Activated CD4-positive, CD25-positive, alpha-beta regulatory T cell (primary cell): ENCODE measurements around the gene FANCG.

Experiments used
- DNase-seq, 4 experiments: peaks; one replicate each; lab custom pipeline; 2025; lab: John Stamatoyannopoulos, UW

FANCG gene

GRCh38 chr9:35103660-35104191, 24.0 kb upstream of the FANCG start:
- DNase-seq = no peak

- peak; percentile 81 to 83 (median 82) for DNase-seq
These were observed 23.3 kb upstream of the FANCG start, which contains the start of gene STOML2 for GRCh38 chr9:35102769-35103659. TSS of gene STOML2 (minus strand) at chr9:35103131. CDS start at chr9:35103094, 37 bp downstream.

GRCh38 chr9:35102465-35102768, 22.7 kb upstream of the FANCG start:
- no peak for DNase-seq

- no peak for DNase-seq
These were observed 17.8 kb upstream of the FANCG start for GRCh38 chr9:35097573-35097972.

GRCh38 chr9:35096035-35096849, 16.5 kb upstream of the FANCG start, which contains the start of gene PIGO:
TSS of gene PIGO (minus strand) at chr9:35096591. CDS start at chr9:35095565, 1,026 bp downstream.
- DNase-seq = peak; percentile 83 to 84 (median 84)

GRCh38 chr9:35091536-35091935, 11.8 kb upstream of the FANCG start:
- no peak for DNase-seq

GRCh38 chr9:35089434-35089833, 9.7 kb upstream of the FANCG start:
- DNase-seq = no peak

GRCh38 chr9:35085078-35085477, 5.3 kb upstream of the FANCG start:
- DNase-seq = no peak

GRCh38 chr9:35079041-35079425, 709 bp downstream of the FANCG start:
- DNase-seq = no peak

GRCh38 chr9:35078066-35078465, 1.7 kb downstream of the FANCG start:
- DNase-seq = no peak

- no peak for DNase-seq
These were observed 2.9 kb downstream of the FANCG start for GRCh38 chr9:35076848-35077247.

- DNase-seq = no peak
These were observed 4.4 kb downstream of the FANCG start for GRCh38 chr9:35075358-35075757.

- no peak for DNase-seq
These were observed 5.0 kb downstream of the FANCG start for GRCh38 chr9:35074791-35075190.

GRCh38 chr9:35074141-35074540, 5.6 kb downstream of the FANCG start:
- no peak for DNase-seq

- no peak for DNase-seq
These were observed 6.5 kb downstream of the FANCG start for GRCh38 chr9:35073279-35073612.

- peak; percentile 83 to 92 (median 88) for DNase-seq
These were observed 7.1 kb downstream of the FANCG start, which contains the start of gene VCP for GRCh38 chr9:35072461-35073278. TSS of gene VCP (minus strand) at chr9:35072625. CDS start at chr9:35072353, 272 bp downstream.

GRCh38 chr9:35071814-35072460, 7.8 kb downstream of the FANCG start:
- peak; percentile 52 to 76 (median 61) for DNase-seq

- DNase-seq = no peak
These were observed 8.6 kb downstream of the FANCG start for GRCh38 chr9:35070823-35071813.

GRCh38 chr9:35069020-35069419, 10.7 kb downstream of the FANCG start:
- DNase-seq = no peak

GRCh38 chr9:35067056-35067455, 12.7 kb downstream of the FANCG start:
- no peak for DNase-seq
